Measurements from ENCODE around the gene ANKS1A.

Gene ANKS1A

GRCh38 chr6:35044761-35045421 lies 155.8 kb downstream of the ANKS1A start:
- peak; percentile 76 for DNase-seq

GRCh38 chr6:35046103-35046502 lies 157.0 kb downstream of the ANKS1A start:
- DNase-seq: no peak

- peak; percentile 51 for DNase-seq
Observed at GRCh38 chr6:35046862-35047261, 157.8 kb downstream of the ANKS1A start.

GRCh38 chr6:35047265-35048011 lies 158.4 kb downstream of the ANKS1A start:
- DNase-seq: peak; percentile 95

GRCh38 chr6:35048031-35048613 lies 159.1 kb downstream of the ANKS1A start:
- peak; percentile 49 for DNase-seq

- DNase-seq: peak; percentile 56
Observed at GRCh38 chr6:35048631-35049083, 159.6 kb downstream of the ANKS1A start.

GRCh38 chr6:35049156-35049735 lies 160.2 kb downstream of the ANKS1A start:
- DNase-seq: no peak

GRCh38 chr6:35049900-35050756 lies 161.1 kb downstream of the ANKS1A start:
- peak; percentile 85 for DNase-seq

- peak; percentile 20 for DNase-seq
Observed at GRCh38 chr6:35050757-35051330, 161.8 kb downstream of the ANKS1A start.

GRCh38 chr6:35051396-35051795 lies 162.3 kb downstream of the ANKS1A start:
- DNase-seq: no peak

GRCh38 chr6:35051997-35052583 lies 163.0 kb downstream of the ANKS1A start:
- no peak for DNase-seq

GRCh38 chr6:35052694-35053565 lies 163.9 kb downstream of the ANKS1A start:
- peak; percentile 89 for DNase-seq

GRCh38 chr6:35053701-35054100 lies 164.6 kb downstream of the ANKS1A start:
- no peak for DNase-seq

- DNase-seq: no peak
Observed at GRCh38 chr6:35054106-35054742, 165.2 kb downstream of the ANKS1A start.

- no peak for DNase-seq
Observed at GRCh38 chr6:35054743-35055130, 165.7 kb downstream of the ANKS1A start.

- no peak for DNase-seq
Observed at GRCh38 chr6:35055891-35056290, 166.8 kb downstream of the ANKS1A start.

GRCh38 chr6:35056952-35057351 lies 167.9 kb downstream of the ANKS1A start:
- DNase-seq: peak; percentile 69

GRCh38 chr6:35057449-35058357 lies 168.6 kb downstream of the ANKS1A start:
- no peak for DNase-seq

GRCh38 chr6:35058358-35058675 lies 169.3 kb downstream of the ANKS1A start:
- DNase-seq: peak; percentile 29

All from MV-4-11 (cell line).